ENCODE results near the gene COL5A1.
"Not testable (repeated sequence)": the region's sequence is repeated elsewhere in the genome, so short reads cannot be mapped to it uniquely, and the experiment has no call there.

Gene COL5A1

DNA sequence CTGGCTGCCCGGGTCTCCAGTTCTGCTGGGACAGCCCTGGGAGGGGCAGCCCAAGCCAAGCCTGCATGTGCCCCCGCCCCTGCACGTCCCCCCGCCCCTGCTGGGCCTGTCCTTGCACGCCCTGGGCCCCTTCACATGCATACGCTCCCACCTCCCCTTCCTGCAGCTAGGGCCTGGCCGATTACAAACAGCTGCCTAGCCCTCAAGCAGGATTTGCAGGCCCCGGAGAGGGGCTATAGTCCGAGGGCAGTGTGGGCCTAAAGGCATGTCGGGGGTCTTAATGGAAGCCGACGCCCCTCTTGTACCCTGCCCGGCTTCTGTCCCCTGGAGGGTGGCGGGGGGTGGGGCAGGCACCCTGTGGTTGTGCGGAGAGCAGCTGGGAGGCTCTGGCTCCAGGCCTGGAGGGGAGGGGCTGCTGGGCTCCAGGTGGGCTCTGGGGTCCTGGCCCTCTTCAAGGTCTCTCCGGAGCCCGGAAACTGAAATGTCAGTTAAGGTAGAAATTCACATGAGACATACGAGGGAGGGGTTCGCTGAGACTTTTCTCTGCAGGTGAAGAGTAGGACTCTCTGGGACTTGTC is 16.9 kb downstream of the COL5A1 start:
- no peak for DNase-seq

DNA sequence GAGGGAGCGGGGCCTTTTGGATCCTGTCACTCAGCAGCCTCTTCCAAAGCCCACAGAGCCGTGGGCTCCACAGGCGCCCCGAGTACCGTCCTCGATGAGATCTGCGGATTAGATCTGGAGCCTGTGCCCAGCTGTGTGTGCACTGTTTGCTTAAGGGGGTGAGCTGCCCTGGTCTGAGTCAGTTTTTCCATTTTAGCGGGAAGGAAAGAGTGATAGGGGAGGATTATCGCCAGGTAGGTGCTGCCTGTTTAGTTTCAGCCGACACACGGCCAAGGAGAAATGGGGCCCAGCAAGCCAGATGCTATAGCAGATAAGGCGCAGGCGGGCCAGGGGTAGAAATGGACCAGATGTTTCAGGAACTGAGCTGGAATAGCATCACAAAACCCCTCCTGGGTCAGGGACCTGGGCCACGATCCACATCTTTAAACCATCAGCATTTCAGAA is 18.1 kb downstream of the COL5A1 start:
- DNase-seq, result no peak

DNA sequence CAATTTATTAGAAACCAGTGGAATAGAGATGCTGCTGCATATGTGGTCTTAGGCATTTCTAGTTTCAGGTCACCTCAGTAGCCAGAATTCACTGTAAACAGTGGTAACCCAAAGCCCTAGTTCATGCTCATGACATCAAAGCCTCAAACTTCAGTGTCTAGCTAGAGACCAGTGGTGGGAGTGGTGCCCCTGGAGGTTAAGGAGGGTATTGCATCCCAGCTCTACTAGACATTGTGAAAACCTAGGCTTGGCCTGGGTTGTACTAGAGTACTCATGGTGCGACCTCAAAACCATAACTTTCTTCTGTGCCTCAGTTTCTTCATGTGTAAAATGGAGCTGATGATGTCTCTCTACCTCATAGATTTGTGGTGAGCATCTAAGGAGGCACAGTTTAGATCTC is 18.8 kb downstream of the COL5A1 start:
- DNase-seq, result no peak

DNA sequence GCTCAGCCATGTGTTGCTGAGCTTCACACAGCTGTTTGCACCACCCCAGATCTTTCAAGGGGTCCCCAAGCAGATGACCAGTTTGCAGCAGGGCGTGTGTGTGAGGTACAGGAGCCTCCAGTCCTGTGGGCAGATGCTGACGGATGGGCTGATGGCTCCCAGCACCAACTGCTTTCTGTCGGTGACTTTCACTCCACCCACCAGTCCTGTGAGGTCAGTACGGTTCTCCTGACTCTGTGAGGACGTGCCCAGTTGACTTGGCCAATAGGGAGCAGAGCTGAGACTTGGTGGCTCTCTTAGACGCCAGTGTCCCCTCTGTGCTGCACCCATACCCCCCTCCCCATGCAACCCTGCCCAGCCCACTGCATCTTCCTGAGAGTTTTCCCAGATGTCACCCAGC is 19.7 kb downstream of the COL5A1 start:
- DNase-seq, result no peak

DNA sequence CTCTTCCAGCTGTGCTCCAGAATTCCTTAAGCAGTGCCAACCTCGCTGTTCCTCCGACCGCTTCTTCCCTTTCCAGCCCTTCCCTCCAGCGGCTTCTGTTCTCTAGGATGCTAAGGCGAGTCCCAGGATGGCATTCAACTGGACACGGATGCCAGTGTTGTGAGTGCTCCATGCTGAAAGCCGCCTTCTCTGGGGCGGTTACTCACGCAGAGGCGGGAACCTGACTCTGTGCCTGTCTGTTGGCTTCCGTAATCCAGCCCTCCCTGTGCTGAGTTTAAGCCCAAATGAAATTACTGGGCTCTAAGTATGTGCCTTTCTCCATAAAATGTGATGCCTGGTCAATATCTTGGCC is 20.2 kb downstream of the COL5A1 start:
- no peak for DNase-seq

DNA sequence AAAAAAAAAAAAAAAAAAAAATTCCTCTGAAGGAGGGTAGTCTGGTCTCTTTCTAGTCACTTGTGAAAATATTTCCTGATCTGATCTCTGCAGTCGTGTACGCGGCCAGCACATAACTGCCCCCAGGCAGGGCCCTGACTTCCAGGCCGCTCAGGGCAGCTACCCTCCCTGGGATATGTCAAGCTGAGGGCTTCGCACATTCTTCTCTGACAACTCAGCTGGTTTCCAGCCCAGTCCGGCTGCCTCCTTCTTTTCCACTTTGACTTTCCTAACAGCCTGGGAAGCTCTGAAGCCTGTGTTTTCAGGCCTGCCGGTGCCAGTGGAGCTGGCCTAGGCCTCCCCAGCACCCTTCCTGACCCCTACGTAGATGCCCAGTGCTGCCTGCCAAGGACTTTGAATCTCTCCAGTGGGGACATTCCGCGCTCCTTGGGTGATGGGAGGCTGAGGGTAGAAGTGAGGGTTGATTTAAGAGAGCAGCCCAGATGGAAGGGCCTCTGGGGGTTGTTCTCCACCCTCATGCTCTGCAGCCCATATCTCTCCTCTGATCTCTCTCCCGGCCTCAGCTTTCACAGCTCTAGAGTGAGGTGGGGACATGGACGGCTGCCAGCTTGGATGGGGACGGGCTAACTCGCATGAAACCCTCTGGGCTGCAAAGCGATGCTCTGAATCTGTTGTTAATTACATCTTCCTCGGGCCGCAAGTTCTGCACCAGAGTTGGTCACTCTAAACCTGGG is 20.7 kb downstream of the COL5A1 start:
- DNase-seq, result no peak

DNA sequence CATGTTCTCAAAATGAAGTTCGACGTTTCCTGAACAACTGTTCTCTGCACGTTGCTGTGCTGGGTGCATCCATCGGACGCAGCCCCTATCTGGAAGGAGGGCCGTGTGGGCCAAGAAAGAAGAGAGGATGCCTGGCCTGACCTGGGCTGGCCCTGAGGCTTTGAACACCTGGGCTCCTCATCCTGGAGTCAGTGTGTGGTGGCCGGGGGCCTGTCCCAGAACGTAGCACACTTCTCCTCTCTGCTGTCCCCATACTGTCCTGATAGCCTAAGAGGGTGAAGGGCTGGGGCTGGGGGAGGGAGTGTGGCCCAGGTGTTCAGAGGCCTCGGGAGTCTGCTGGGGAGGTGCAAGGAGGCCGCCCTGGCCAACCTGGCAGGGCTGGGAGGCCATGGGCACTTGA is 21.5 kb downstream of the COL5A1 start:
- no peak for DNase-seq

DNA sequence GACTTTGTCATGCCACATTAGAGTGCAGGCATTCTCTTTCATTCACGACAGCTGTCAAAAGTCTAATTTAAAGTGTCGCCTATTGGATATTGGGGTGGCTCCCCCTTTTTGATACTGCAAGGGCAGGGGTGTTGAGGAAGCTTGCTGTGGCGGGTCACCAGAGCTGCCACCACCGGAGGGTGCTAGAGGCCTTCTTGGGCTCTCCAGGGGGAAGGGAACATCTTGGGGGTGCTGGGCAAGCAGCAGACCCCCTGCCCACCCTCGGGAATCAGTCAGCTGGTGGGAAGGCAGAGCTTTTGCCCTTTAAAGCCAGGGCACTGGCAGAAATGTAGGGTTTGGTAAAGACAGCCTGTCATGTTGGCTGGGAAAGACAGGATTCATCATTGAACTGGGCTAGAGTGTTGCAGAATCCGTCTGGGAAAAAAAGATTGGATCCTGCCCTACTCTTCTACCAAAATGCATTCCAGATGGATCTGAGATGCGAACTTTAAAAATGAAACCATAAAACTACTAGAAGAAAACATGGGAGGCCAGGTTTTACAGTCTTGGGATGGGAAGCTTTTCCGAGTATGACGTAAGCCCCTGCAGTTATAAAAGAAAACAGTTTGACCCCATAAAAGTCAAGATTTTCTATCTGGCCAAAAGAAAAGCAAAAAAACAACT is 22.3 kb downstream of the COL5A1 start:
- no peak for DNase-seq

DNA sequence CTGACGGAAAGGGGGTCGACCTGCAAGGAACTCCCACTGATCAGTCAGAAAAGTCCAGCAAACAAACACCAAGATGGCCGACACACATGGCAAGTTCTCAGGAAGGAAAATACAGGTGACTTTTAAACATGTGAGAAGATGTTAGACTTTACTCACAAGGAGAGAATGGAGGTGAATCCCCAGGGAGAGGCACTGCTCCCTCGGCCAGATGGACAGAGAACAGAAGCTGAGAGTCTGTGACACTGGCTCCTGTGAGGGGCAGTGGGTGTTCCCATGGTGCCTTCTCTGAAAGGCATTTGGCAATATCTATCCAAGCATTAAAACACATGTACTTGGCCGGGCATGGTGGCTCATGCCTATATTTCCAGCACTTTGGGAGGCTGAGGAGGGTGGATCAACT is 22.8 kb downstream of the COL5A1 start:
- DNase-seq, result no peak

DNA sequence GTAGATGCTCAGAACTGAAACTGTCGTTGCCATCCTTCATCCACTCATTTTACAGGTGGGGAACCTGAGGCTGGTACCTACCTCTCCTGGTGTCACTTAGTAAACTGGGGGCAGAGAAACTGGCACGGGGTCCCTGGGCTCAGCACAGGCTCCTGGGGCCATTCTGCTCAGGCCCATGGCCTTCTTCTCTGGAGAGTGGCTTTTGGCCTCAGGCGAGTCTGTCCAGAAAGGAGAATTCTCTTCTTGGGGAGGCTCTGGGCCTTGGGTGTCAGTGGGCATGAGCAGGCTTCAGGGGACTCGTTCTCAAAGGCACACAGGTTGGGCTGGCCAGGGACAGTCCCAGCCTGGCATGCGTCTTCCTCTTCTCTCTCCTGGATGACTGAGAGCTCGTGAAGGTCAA is 24.6 kb downstream of the COL5A1 start:
- no peak for DNase-seq

DNA sequence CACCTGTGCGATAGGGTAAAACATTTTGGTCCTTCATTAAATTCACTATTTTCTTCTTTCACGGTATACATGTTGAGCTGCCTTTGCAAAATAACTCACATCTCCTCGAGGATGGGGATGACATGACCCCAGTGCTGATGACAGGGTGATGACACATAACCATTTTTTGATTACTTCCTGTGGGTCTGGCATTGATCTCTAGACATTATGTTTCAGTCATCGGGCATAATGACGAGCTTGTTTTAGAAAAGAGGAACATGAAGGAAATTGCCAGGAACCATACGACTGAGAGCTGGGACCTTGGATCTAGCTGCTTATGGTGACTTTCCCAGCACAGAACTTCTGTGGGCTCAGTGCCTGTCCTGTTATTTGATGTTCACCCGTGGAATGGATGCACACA is 25.2 kb downstream of the COL5A1 start:
- no peak for DNase-seq

DNA sequence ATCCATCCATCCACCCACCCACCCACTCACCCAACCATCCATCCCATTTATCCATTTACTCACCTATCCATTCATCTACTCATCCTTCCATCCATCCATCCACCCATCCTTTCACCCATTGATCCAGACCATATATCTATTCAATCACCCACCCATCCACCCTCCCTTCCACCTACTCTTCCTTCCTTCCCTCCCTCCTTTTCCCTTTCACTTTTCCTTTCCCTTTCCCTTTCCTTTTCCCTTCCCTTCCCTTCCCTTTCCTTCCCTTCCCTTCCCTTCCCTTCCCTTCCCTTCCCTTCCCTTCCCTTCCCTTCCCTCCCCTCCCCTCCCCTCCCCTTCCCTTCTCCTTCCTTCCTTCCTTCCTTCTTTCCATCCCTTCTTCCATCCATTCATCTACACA is 27.4 kb downstream of the COL5A1 start:
- not testable (repeated sequence) for DNase-seq

DNA sequence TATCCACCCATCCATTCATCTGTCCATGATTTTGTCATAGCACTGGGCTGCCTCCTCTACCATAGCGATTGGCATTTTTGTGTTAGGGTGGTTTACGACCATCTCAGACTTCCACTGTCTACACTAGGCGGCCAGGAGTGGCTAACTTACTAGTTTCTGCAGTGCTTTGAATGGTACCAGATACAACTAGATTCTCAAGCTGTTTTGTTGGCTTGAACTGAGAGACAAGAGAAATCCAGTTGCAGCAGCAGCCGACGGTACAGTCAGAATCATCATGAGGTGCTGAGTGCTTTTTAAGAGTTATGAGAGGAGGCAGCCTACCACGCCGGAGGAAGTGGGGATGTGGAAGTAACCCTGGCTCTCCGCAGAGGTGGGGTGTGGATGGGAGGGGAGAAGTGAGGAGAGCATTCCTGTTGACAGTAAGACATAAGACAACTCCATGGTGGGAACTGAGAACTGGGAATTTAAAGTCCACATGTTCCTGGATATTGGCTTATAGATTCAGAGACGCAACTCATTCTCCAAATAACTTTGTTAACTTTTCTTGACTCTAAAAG is 27.9 kb downstream of the COL5A1 start:
- DNase-seq, result no peak

DNA sequence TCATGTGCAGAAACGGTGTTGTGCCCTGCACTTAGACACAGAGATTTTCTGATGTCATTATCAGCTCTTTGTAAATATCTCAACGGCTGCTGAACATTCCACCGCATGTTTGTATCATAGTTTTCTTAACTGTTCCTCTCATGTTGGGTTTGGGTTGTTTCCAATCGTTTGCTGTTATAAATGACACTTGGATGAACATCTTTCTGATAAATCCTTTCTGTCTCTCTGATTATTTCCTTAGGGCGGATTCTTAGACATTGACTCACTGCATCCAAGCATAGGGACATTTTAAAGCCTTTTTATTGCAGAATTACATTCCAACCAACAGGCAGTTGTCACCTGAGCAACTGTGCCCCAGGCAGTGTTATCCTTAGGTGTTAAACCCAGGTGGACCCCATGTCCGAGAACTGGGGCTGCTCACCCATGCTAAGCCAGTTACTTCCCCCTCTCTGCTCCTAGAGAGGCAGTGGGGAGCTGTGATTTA is 28.5 kb downstream of the COL5A1 start:
- no peak for DNase-seq

DNA sequence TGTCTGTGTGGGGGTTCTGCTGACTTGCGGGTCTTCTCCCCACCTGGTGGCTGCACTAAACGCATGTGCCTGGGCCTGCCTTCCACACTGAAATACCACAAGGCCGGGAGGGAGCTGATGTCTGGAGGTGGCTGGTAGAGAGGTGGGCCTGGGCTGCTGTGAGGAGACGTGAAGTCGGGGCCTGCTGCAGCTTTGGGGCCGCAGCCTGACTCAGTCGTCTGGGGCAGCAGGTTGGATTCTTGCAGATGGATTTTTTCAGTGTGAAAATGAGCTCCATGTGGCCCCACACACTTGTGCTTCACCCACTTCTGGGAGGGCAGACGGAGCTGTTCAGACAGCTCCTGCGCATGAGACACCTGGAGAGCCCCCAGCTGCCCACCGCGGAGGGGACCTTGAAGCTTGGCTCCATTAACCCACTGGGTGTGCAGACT is 29.3 kb downstream of the COL5A1 start:
- no peak for DNase-seq

DNA sequence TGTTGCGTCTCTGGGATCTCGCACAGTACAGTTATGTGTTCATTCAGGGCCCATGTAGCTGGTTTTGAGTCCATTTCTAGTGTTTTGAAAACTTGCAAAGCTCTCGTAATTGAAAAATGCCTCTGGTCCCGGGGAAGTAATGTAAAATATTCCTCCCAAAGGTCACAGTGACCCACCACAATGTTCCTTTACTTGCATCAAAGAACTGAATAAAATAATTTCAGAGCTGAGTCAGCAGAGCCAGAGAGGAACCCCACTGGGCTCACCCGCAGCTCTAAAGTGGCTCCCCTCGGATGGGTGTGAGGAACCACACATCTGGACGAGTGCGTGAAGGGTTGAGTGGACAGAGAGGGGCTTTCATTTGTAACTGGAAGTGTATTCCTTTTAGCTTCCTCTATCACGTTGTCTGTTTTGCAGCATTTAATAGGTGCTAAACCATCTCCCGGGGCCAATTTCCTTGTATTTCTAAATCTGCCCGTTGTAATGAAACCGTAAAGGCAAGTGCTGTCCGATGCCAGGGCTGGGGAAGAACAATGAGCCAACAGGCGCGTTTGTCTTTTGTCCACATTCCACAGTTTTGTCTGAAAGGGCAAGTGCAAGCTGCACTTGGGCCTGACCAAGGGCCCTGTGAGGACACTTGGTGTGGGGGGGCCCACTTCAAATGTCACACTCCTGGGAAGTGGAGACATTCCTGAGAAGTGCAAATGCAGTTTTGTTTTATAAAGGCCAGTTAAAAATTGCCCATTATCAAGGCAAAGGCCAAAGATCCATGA is 29.9 kb downstream of the COL5A1 start:
- DNase-seq, result no peak

DNA sequence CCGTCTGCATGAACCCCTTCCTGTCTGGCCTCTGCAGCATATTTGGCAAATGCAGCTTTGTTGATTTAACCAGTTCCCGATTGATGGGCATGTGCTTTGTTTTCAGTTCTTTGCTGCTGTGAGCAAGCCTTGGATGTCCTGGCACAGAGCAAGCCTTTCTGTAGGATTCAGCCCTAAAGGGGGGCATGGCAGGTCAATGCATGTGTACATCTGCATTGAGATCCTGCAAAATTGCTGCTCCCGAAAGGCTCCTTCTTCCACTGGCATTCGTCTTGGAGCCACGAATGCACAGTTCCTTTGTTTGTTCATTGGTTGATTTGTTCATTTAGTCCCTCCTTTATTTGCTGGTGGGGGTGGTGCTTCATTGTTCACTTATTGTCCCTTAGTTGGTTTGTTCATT is 34.8 kb downstream of the COL5A1 start:
- DNase-seq, result no peak

DNA sequence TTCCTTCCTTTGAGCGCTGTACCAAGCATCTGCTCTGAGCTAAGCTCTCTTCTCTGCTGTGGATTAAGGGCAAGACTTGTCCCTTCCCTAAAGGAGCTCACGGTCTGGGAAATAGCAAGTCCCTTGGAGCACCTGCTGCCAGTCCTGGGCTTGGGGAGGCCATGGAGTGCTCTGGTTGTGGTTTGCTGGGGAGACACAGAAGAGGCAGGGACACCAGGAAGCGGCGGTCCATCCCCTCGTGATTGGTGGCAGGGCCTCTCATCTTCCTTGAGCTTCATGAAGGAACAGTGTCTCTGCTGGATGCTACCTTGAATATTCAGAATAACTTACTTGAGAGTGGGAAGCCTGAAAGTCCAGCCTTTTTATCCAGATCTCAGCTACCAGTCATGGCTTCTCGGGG is 35.3 kb downstream of the COL5A1 start:
- DNase-seq, result no peak

DNA sequence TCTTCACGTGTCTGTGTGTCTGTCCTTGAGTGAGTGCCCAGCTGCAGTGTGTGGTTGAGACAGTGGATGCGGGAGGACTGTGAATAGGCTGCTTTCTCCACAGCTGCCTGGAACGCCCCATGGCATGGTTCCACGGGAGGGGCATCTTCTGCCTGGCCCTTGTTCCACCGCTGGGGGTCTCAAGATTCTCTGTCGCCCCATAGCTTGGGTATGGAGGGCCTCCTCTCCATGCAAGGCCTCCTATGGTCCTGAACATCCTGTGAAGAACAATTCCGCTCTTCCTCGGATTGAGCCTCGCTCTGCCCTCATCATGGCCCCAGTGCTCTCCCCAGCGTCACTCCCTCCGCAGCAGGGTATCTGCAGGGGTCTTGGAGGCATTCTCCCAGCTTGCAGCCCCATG is 36.1 kb downstream of the COL5A1 start:
- DNase-seq, result no peak

DNA sequence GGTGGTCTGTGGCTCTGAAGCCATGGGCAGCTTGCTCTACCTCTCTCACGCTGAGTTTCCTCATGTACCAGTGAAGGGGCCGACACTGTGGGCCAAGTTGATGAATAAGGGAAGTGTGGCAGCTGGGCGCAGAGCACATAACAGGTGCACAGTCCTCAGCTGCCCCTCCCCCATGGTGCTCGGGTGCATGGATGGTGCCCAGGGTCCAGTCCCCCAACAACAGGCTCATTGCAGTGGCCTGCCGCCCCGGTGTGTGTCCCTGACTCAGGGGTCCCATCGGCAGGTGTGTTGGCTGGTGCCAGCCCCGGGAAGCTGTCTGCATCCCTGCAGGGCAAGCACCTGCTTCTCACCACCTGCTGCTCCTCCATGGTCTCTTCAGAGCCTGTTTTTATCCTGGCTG is 36.6 kb downstream of the COL5A1 start:
- DNase-seq, result no peak

DNA sequence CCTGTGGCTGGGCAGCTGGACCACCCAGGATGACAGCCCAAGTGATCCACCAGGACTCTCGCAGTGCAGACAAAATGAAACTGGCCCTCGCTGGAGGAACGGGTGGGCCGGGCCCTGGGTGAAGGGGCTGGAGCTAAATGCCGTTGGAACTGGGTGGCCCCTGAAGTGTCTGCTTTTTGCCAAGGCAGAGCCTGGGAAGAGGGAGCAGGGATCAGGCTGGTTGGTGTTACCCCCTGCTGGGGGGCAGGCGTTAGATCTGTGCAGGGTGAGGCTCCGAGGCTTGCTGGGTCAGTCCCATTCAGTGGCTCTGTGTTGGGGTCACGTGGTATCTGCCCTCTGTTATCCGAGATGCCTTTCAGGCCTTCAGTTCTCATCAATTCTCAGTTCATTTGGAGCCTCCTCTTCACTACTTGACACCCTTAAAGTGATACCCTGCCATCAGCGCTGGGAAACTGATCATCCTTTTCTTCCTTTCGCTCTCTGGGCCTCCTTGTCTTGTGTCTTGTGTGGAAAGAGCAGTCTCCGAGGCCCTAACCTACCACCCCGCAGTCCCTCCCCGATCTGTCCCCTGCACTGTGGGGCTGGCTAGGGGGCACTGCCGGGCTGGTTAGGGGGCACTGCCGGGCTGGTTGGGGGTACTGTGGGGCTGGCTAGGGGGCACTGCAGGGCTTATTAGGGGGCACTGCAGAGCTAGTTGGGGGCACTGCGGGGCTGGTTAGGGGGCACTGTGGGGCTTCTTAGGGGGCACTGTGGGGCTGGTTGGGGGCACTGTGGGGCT is 37.3 kb downstream of the COL5A1 start:
- no peak for DNase-seq

DNA sequence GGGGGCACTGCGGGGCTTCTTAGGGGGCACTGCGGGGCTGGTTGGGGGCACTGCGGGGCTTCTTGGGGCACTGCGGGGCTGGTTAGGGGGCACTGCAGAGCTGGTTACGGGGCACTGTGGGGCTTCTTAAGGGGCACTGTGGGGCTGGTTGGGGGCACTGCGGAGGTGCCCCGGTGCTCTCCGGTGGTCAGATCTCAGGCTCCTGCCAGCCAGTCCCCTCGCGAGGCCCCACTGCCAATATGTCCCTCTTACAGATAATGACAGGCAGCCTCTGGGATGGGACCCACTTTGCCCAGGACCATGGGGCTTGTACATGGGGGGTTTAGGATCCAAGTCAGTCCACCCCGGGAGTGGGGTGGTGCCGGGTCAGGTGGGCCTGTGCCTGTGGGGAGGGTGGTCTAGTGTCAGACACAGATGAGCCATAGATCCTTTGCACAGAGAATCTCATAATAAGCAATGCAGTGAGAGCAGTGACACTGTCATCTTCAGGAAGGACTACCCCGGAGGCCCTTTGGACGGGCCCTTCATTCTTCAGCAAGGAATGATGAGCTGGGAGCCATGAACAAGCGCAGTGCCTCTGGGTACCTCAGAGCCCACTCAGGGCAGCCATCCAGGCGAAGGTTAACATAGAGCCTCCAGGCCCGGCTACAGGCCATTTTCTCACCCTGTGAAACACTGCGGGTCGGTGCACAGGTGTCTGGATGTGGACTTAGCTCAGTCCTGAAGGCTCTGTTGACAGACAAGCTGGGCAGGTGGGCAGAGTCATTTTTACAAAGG is 38.2 kb downstream of the COL5A1 start:
- no peak for DNase-seq
